ENCODE data around the gene SNX4. TPM values are rescaled to one million over a fixed set of nuclear protein-coding genes. Genes with fewer than 3 reads are reported as not detected.

The SNX4 gene
- total RNA-seq, 1 experiment from 2014 or later = 23.2 TPM

GRCh38 chr3:125460233-125460632 lies 59.8 kb downstream of the SNX4 start (continued):
- no peak for TF ChIP-seq ETV6 (CRISPR knock-in tag; IDR thresholded peaks at IDR 0.05)

GRCh38 chr3:125443923-125444322 lies 76.1 kb downstream of the SNX4 start:
- Mint-ChIP-seq H3K27me3 (ENCODE audit: low read depth) (no peaks in the 10 kb centered on the region), H3K4me3 (no peak overlapping the region), H3K36me3 (peaks cover 9% of the 10 kb centered on the region), H3K9me3 (peaks cover 4% of the 10 kb centered on the region; the same call in 1 of the 2 replicates), H3K27ac (no peak overlapping the region), H3K4me1 (no peaks in the 10 kb centered on the region)
- DNase-seq (ENCODE audit: low spot score) (no peak), ATAC-seq (no peak)
- ChIA-PET POLR2A (no interaction called here), CTCF (no interaction called here)
- TF ChIP-seq SMAD3 (CRISPR knock-in tag; IDR thresholded peaks at IDR 0.05; ENCODE audit: borderline replicate concordance) (no peak), ETV6 (CRISPR knock-in tag; IDR thresholded peaks at IDR 0.05) (no peak)

DNA sequence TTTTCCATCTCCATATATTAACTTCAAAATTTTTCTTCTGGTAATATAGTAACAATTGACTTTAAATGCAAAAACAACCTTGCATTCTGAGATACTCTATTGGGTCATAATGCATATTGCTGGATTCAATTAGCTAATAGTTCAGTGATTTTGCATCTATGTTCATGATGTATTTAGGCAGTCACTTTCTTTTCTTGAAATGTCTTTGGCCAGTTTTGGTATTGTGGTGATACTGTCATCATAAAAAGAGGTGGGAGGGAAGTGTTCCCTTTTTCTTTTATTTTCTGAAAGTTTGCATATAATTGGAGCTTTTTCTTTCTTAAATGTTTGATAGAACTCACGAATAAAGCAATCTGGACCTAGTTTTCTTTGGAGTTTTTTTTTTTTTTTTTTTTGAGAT lies 77.5 kb downstream of the SNX4 start:
- H3K4me3 Mint-ChIP-seq = no peak overlapping the region
- TF ChIP-seq, protein P1, sequence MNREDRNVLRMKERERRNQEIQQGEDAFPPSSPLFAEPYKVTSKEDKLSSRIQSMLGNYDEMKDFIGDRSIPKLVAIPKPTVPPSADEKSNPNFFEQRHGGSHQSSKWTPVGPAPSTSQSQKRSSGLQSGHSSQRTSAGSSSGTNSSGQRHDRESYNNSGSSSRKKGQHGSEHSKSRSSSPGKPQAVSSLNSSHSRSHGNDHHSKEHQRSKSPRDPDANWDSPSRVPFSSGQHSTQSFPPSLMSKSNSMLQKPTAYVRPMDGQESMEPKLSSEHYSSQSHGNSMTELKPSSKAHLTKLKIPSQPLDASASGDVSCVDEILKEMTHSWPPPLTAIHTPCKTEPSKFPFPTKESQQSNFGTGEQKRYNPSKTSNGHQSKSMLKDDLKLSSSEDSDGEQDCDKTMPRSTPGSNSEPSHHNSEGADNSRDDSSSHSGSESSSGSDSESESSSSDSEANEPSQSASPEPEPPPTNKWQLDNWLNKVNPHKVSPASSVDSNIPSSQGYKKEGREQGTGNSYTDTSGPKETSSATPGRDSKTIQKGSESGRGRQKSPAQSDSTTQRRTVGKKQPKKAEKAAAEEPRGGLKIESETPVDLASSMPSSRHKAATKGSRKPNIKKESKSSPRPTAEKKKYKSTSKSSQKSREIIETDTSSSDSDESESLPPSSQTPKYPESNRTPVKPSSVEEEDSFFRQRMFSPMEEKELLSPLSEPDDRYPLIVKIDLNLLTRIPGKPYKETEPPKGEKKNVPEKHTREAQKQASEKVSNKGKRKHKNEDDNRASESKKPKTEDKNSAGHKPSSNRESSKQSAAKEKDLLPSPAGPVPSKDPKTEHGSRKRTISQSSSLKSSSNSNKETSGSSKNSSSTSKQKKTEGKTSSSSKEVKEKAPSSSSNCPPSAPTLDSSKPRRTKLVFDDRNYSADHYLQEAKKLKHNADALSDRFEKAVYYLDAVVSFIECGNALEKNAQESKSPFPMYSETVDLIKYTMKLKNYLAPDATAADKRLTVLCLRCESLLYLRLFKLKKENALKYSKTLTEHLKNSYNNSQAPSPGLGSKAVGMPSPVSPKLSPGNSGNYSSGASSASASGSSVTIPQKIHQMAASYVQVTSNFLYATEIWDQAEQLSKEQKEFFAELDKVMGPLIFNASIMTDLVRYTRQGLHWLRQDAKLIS (CRISPR knock-in tag; IDR thresholded peaks at IDR 0.05; ENCODE audit: borderline replicate concordance) = no peak
- no peak for TF ChIP-seq ZBTB21 (CRISPR knock-in tag; IDR thresholded peaks at IDR 0.05; ENCODE audit: borderline replicate concordance)
- TF ChIP-seq, protein P2, sequence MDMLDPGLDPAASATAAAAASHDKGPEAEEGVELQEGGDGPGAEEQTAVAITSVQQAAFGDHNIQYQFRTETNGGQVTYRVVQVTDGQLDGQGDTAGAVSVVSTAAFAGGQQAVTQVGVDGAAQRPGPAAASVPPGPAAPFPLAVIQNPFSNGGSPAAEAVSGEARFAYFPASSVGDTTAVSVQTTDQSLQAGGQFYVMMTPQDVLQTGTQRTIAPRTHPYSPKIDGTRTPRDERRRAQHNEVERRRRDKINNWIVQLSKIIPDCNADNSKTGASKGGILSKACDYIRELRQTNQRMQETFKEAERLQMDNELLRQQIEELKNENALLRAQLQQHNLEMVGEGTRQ (CRISPR knock-in tag; IDR thresholded peaks at IDR 0.05) = no peak
- TF ChIP-seq, protein P3, sequence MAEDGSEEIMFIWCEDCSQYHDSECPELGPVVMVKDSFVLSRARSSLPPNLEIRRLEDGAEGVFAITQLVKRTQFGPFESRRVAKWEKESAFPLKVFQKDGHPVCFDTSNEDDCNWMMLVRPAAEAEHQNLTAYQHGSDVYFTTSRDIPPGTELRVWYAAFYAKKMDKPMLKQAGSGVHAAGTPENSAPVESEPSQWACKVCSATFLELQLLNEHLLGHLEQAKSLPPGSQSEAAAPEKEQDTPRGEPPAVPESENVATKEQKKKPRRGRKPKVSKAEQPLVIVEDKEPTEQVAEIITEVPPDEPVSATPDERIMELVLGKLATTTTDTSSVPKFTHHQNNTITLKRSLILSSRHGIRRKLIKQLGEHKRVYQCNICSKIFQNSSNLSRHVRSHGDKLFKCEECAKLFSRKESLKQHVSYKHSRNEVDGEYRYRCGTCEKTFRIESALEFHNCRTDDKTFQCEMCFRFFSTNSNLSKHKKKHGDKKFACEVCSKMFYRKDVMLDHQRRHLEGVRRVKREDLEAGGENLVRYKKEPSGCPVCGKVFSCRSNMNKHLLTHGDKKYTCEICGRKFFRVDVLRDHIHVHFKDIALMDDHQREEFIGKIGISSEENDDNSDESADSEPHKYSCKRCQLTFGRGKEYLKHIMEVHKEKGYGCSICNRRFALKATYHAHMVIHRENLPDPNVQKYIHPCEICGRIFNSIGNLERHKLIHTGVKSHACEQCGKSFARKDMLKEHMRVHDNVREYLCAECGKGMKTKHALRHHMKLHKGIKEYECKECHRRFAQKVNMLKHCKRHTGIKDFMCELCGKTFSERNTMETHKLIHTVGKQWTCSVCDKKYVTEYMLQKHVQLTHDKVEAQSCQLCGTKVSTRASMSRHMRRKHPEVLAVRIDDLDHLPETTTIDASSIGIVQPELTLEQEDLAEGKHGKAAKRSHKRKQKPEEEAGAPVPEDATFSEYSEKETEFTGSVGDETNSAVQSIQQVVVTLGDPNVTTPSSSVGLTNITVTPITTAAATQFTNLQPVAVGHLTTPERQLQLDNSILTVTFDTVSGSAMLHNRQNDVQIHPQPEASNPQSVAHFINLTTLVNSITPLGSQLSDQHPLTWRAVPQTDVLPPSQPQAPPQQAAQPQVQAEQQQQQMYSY (CRISPR knock-in tag; IDR thresholded peaks at IDR 0.05) = no peak
- TF ChIP-seq PREB (CRISPR knock-in tag; IDR thresholded peaks at IDR 0.05; ENCODE audit: borderline replicate concordance) = no peak
- TF ChIP-seq JAZF1 (CRISPR knock-in tag; IDR thresholded peaks at IDR 0.05) = no peak
- TF ChIP-seq IRF1 (CRISPR knock-in tag; IDR thresholded peaks at IDR 0.05) = no peak
- no peak for TF ChIP-seq E2F4 (CRISPR knock-in tag; IDR thresholded peaks at IDR 0.05; ENCODE audit: borderline replicate concordance, low read depth)
- TF ChIP-seq, protein P4, sequence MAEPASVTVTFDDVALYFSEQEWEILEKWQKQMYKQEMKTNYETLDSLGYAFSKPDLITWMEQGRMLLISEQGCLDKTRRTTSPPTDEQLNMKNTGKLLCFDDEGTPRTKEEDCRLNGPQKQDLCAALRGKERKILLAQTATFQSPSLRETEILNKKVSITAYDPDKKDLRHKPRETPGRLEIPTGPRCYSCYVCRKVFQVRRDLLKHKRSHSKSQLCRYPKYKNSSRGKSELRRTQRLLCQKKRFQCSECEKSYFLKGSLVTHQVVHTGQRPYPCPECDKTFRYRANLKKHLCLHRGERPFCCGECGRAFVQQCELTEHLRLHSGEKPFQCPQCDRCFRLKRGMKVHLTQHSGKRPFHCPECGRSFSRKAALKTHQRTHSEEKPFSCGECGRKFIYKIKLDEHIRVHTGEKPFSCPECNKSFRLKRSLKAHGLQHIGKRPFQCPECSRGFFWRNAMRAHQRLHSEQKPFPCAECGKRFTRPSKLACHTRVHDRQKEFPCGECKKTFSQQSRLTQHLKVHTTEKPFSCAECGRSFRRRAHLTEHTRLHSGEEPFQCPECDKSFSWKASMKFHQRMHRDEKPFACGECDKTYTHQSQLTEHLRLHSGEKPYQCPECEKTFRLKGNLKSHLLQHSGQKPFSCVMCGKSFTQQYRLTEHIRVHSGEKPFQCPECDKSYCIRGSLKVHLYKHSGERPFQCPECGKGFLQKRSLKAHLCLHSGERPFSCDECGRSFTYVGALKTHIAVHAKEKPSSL (CRISPR knock-in tag; conservative IDR thresholded peaks at IDR 0.05) = no peak
- TF ChIP-seq, protein P5, sequence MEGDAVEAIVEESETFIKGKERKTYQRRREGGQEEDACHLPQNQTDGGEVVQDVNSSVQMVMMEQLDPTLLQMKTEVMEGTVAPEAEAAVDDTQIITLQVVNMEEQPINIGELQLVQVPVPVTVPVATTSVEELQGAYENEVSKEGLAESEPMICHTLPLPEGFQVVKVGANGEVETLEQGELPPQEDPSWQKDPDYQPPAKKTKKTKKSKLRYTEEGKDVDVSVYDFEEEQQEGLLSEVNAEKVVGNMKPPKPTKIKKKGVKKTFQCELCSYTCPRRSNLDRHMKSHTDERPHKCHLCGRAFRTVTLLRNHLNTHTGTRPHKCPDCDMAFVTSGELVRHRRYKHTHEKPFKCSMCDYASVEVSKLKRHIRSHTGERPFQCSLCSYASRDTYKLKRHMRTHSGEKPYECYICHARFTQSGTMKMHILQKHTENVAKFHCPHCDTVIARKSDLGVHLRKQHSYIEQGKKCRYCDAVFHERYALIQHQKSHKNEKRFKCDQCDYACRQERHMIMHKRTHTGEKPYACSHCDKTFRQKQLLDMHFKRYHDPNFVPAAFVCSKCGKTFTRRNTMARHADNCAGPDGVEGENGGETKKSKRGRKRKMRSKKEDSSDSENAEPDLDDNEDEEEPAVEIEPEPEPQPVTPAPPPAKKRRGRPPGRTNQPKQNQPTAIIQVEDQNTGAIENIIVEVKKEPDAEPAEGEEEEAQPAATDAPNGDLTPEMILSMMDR (IDR thresholded peaks at IDR 0.05) = no peak
- no peak for TF ChIP-seq GABPB1 (CRISPR knock-in tag; IDR thresholded peaks at IDR 0.05)
- no peaks in the 10 kb centered on the region; the same call in 1 of the 2 replicates for H3K4me1 Mint-ChIP-seq
- ChIA-PET CTCF (no interaction called here), POLR2A (interaction anchor here (0.6 kb wide), 1 partner anchor 28 kb away, joined by 6 read pairs; no protein-coding TSS in a partner anchor)
- DNase-seq (ENCODE audit: low spot score) (no peak), ATAC-seq (no peak)
- no peaks in the 10 kb centered on the region for H3K27me3 Mint-ChIP-seq (ENCODE audit: low read depth)
- no peak overlapping the region for H3K27ac Mint-ChIP-seq
- H3K9me3 Mint-ChIP-seq = peaks cover 4% of the 10 kb centered on the region; the same call in 1 of the 2 replicates
- peaks cover 9% of the 10 kb centered on the region for H3K36me3 Mint-ChIP-seq

All from WTC11 (cell line).